GM12874 (cell line): Measurements from ENCODE around the gene ADK.

Experiments used
- TF ChIP-seq, protein P1 (sequence below): IDR thresholded peaks from 2 replicates; pipeline ENCODE4 v1.5.1; 2011; ENCODE audit warnings: low read depth, mild to moderate bottlenecking, control low read depth, low read length, moderate library complexity; ENCODE audit not compliant: insufficient read depth

Gene ADK

DNA sequence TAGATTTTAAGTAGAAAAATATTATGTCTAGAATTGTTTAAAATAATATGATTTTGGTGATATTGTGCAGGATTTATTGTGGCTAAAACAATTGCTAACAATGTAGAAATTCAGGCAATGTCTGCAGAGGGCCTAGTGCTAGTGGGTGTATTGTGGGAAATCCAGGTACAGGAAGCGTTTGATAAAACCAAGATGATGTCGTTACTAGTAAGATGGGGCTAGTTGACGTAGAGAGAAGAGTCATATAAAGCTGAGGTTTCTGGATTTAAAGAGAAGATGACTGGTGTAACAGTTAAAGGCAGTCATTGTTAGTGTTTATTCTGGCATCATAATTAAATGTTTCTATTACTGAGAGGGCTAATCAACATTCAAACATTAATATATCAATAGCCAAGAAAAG lies 43.5 kb downstream of the ADK start:
- TF ChIP-seq, protein P1, sequence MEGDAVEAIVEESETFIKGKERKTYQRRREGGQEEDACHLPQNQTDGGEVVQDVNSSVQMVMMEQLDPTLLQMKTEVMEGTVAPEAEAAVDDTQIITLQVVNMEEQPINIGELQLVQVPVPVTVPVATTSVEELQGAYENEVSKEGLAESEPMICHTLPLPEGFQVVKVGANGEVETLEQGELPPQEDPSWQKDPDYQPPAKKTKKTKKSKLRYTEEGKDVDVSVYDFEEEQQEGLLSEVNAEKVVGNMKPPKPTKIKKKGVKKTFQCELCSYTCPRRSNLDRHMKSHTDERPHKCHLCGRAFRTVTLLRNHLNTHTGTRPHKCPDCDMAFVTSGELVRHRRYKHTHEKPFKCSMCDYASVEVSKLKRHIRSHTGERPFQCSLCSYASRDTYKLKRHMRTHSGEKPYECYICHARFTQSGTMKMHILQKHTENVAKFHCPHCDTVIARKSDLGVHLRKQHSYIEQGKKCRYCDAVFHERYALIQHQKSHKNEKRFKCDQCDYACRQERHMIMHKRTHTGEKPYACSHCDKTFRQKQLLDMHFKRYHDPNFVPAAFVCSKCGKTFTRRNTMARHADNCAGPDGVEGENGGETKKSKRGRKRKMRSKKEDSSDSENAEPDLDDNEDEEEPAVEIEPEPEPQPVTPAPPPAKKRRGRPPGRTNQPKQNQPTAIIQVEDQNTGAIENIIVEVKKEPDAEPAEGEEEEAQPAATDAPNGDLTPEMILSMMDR = no peak

DNA sequence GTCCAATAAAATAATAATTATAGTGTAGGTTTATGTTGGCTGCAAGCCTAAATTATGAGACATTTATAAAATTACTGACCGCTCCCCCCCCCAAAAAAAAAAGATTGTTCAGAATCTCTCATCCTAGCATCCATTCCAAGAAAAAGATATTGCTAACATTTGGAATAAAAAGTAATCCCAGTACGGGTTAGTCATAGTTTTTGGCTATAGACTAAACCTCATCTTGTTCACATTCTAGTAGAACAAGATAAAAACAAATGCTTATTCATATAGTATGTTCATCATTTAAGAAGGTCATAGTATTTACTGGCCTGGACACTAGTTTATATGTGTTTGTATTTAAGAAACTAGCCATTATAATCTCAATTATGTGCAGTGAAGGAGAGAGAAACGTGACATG lies 44.0 kb downstream of the ADK start:
- TF ChIP-seq, protein P1 = no peak

DNA sequence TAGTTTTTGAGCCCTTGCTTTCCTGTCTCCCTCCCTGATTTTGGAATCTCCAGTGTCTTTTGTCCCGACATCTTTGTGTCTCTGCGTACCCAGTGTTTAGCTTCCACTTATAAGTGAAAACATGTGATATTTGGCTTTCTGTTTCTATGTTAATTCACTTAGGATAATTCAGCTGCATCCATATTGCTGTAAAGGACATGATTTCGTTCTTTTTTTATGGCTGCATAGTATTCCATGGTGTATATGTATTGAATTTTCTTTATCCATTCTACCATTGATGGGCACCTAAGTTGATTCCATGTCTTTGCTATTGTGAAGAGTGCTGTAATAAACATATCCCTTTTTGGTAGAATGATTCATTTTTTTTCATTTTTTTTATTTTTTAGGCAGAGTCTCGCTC lies 48.3 kb downstream of the ADK start:
- TF ChIP-seq, protein P1 = no peak

DNA sequence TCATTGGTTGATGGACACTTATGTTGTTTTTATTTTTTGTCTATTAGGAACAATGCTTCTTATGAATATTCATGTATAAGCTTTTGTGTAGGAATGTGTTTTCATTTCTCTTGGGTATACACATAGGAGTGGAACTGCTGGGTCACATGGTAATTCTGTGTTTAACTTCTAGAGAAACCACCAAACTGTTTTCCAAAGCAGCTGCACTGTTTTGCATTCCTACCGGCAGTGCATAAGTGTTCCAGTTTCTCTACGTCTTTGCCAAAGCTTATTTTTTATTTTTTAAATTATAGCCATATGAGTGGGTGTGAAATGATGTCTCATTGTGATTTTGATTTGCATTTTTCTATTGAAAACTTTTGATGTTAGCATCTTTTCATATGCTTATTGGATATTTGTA lies 51.3 kb downstream of the ADK start:
- TF ChIP-seq, protein P1 = no peak

DNA sequence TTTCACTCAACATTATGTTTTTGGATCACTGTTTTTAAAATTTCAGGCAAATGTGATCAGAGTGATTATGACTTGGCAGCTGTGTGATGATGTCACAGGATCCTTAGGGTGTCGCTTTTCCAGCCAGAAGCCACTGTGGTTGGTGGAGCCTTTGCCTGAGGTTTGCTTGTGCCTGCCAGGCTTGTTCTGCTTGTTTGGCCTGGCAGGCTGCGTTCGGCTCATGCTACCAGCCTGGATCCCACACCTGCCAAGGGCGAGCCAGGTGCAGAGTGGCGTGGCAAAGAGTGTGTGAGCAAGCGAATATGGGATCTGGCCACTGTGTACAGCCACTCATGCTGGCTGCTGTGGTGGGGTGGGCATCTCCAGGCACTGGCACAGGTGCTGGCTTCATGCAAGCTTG lies 55.7 kb downstream of the ADK start:
- TF ChIP-seq, protein P1 = no peak

DNA sequence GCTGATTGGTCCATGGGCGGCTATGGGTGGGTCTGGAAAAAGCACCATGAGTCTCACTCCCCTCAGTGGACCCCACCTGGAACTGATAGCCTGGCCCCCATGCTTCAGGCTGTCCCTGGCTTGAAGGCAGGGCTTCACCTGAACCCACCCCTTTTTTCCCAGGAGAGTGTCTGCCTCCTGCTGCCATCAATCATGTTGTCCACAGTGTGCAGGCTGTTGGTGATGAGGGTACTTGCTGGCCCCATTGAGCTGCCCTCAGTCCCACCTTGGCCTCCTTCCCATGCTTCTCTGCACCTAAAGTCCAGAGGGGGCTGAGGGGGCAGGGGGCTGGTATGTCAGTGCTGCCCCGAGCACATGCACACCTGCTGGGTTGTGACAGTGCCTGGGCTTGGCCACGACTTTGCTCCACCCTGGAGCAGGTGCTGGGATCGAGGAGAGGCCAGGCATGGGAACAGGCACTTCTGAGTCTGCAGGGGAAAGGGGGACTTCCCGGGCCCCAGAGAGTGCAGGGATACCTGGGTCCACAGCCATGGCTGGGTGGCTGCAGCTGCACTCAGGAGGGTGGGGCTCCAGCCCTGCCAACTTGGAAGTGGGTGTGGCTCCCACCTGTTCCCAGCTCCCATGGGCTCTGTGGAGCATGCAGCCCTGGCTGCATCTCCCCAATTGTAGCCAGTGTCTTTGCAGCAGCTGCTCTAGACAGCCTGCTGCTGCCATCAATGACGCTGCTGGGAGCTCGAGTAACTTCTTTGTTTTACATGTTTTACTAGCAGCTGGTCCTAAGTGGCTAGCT lies 56.9 kb downstream of the ADK start:
- TF ChIP-seq, protein P1 = no peak

DNA sequence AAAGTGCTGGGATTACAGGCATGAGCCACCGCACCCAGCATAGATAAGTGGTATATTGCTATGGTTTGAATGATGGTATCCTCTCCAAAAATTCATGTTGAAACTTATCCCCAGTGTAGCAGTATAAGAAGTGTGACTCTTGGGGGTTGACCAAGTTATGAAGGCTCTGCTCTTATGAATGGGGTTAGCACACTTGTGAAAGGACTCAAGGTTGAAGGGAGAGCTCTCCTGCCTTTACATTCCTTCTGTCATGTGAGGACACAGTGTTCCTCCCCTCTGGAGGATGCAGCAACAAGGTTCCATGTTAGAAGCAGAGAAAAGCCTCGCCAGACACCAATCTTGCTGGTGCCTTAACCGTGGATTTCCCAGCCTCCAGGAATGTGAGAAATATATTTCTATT lies 58.0 kb downstream of the ADK start:
- TF ChIP-seq, protein P1 = no peak
